Measurements from ENCODE around the gene TMEM154.

Gene TMEM154

GRCh38 chr4:152679414-152680281 is at the start of gene TMEM154:
Gene TMEM154 (minus strand): TSS chr4:152679997. CDS start chr4:152679933, 64 bp downstream.
- DNase-seq = peak; percentile 87

- DNase-seq = no peak
These were observed 49.7 kb upstream of the TMEM154 start for GRCh38 chr4:152729466-152729865.

- DNase-seq = no peak
These were observed 48.5 kb upstream of the TMEM154 start for GRCh38 chr4:152728343-152728742.

- DNase-seq = no peak
These were observed 48.0 kb upstream of the TMEM154 start for GRCh38 chr4:152727784-152728183.

GRCh38 chr4:152724494-152724893 is 44.7 kb upstream of the TMEM154 start:
- DNase-seq = no peak

- DNase-seq = no peak
These were observed 43.4 kb upstream of the TMEM154 start for GRCh38 chr4:152723236-152723635.

GRCh38 chr4:152719801-152720556 is 40.2 kb upstream of the TMEM154 start:
- DNase-seq = no peak

GRCh38 chr4:152719291-152719690 is 39.5 kb upstream of the TMEM154 start:
- no peak for DNase-seq

- DNase-seq = no peak
These were observed 35.3 kb upstream of the TMEM154 start for GRCh38 chr4:152715076-152715475.

- no peak for DNase-seq
These were observed 34.3 kb upstream of the TMEM154 start for GRCh38 chr4:152713951-152714705.

GRCh38 chr4:152709675-152710438 is 30.1 kb upstream of the TMEM154 start:
- DNase-seq = no peak

- no peak for DNase-seq
These were observed 29.0 kb upstream of the TMEM154 start for GRCh38 chr4:152708796-152709195.

- no peak for DNase-seq
These were observed 28.6 kb upstream of the TMEM154 start for GRCh38 chr4:152708361-152708760.

- no peak for DNase-seq
These were observed 27.8 kb upstream of the TMEM154 start for GRCh38 chr4:152707632-152708031.

- DNase-seq = no peak
These were observed 26.1 kb upstream of the TMEM154 start for GRCh38 chr4:152705903-152706302.

- DNase-seq = no peak
These were observed 25.0 kb upstream of the TMEM154 start for GRCh38 chr4:152704788-152705187.

GRCh38 chr4:152700151-152700550 is 20.4 kb upstream of the TMEM154 start:
- DNase-seq = no peak

- DNase-seq = no peak
These were observed 19.5 kb upstream of the TMEM154 start for GRCh38 chr4:152699313-152699712.

- no peak for DNase-seq
These were observed 18.3 kb upstream of the TMEM154 start for GRCh38 chr4:152698089-152698499.

- no peak for DNase-seq
These were observed 17.7 kb upstream of the TMEM154 start for GRCh38 chr4:152697284-152698088.

GRCh38 chr4:152696764-152697261 is 17.0 kb upstream of the TMEM154 start:
- DNase-seq = no peak
